Thyroid gland (tissue), 4 donors: ENCODE data around the gene LY6G5B.

Experiments
- CTCF ChIP-seq, 6 experiments: fragments of 200-600 bp in 3 of 6; fragments of 450-650 bp in 3 of 6; sonication (generic) in 3 of 6; IDR thresholded peaks; one replicate each; pipeline ENCODE4 v1.5.1; 2016 to 2019; ENCODE audit warnings: antibody characterized with exemption in 6 of 6, mild to moderate bottlenecking in 2 of 6, inconsistent platforms in 1 of 6, moderate library complexity in 1 of 6
- POLR2A ChIP-seq, 2 donors: fragments of 450-650 bp; IDR thresholded peaks; one replicate each; pipeline ENCODE4 v1.6.1; 2017; ENCODE audit warnings: antibody characterized with exemption in 2 of 2, mild to moderate bottlenecking in 2 of 2, moderate library complexity in 1 of 2

- TF ChIP-seq CTCF (IDR thresholded peaks at IDR 0.05) (no peak), POLR2A (IDR thresholded peaks at IDR 0.05) (peak in 1 of 2 donors; percentile 84)
Measured at GRCh38 chr6:31652925-31653724, 16.7 kb upstream of the LY6G5B start.
